Endothelial cell (in vitro differentiated cells): ENCODE results near the gene LAD1. TPM values are rescaled to one million over a fixed set of nuclear protein-coding genes. Genes with fewer than 3 reads are reported as not detected.
A peak's percentile ranks its signal among the peaks of the same experiment; 100 is the strongest.

ENCODE experiments used
- DNase-seq: peaks from one replicate; pipeline ENCODE4 v3.0.0; 2021; ENCODE audit warnings: low spot score
- H3K27ac Mint-ChIP-seq: one replicate; pipeline ENCODE4 v1.8.0; 2021; ENCODE audit warnings: mixed read lengths, inconsistent platforms; ENCODE audit not compliant: unreplicated experiment
- H3K27me3 Mint-ChIP-seq: one replicate; pipeline ENCODE4 v1.8.0; 2021; ENCODE audit warnings: mild to moderate bottlenecking, moderate library complexity, mixed read lengths, inconsistent platforms; ENCODE audit not compliant: unreplicated experiment
- H3K36me3 Mint-ChIP-seq: one replicate; pipeline ENCODE4 v1.8.0; 2021; ENCODE audit warnings: mild to moderate bottlenecking, low read depth, mixed read lengths, inconsistent platforms; ENCODE audit not compliant: unreplicated experiment
- H3K4me1 Mint-ChIP-seq: one replicate; pipeline ENCODE4 v1.8.0; 2021; ENCODE audit warnings: mild to moderate bottlenecking, mixed read lengths, inconsistent platforms; ENCODE audit not compliant: unreplicated experiment
- H3K4me3 Mint-ChIP-seq: one replicate; pipeline ENCODE4 v1.8.0; 2021; ENCODE audit warnings: mild to moderate bottlenecking, mixed read lengths, inconsistent platforms; ENCODE audit not compliant: unreplicated experiment
- H3K9me3 Mint-ChIP-seq: one replicate; pipeline ENCODE4 v1.8.0; 2021; ENCODE audit warnings: mixed read lengths, inconsistent platforms; ENCODE audit not compliant: unreplicated experiment
- total RNA-seq: library from RNA; stranded (reverse); fragmentation: NEBNext Ultra II Directional; extraction: Animal tissue kit (Norgen Biotek cat#: 25700); gene quantifications from one replicate; pipeline ENCODE4 v1.2.1, GENCODE V29; 2021; ENCODE audit not compliant: unreplicated experiment
- TF ChIP-seq, protein P1 (sequence below): fragments of 200-600 bp; sonication (generic); IDR thresholded peaks from one replicate; pipeline ENCODE4 v1.5.0; 2021; ENCODE audit warnings: antibody characterized with exemption; ENCODE audit not compliant: unreplicated experiment

LAD1 gene
- total RNA-seq, 1 donor from 2014 or later: 0.59 TPM

DNA sequence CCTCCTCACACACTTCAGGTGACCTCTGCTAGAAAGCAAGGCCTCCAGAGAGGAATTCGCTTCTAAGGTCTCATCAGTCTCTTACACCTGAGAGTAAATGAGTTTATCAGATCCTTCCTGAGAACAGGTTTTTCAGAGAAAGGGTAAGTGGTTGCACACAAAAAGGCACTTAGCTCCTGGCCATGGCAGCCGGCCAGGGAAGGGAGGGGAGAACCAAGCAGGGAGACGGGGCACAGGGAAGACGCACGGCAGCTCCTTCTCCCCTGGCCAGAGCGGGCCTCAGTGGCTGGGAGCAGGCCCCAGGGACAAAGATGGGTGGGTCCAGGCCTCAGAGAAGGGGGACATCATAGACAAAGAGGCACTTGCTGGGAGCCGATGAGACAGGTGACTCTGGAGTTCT, 18.0 kb downstream of the LAD1 start:
- H3K27ac Mint-ChIP-seq: no peak overlapping the region
- no peak for DNase-seq
- H3K9me3 Mint-ChIP-seq: no peaks in the 10 kb centered on the region
- H3K4me3 Mint-ChIP-seq: no peak overlapping the region
- H3K4me1 Mint-ChIP-seq: no peaks in the 10 kb centered on the region
- TF ChIP-seq, protein P1, sequence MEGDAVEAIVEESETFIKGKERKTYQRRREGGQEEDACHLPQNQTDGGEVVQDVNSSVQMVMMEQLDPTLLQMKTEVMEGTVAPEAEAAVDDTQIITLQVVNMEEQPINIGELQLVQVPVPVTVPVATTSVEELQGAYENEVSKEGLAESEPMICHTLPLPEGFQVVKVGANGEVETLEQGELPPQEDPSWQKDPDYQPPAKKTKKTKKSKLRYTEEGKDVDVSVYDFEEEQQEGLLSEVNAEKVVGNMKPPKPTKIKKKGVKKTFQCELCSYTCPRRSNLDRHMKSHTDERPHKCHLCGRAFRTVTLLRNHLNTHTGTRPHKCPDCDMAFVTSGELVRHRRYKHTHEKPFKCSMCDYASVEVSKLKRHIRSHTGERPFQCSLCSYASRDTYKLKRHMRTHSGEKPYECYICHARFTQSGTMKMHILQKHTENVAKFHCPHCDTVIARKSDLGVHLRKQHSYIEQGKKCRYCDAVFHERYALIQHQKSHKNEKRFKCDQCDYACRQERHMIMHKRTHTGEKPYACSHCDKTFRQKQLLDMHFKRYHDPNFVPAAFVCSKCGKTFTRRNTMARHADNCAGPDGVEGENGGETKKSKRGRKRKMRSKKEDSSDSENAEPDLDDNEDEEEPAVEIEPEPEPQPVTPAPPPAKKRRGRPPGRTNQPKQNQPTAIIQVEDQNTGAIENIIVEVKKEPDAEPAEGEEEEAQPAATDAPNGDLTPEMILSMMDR: no peak
- H3K27me3 Mint-ChIP-seq: peaks cover 5% of the 10 kb centered on the region
- H3K36me3 Mint-ChIP-seq: no peaks in the 10 kb centered on the region

DNA sequence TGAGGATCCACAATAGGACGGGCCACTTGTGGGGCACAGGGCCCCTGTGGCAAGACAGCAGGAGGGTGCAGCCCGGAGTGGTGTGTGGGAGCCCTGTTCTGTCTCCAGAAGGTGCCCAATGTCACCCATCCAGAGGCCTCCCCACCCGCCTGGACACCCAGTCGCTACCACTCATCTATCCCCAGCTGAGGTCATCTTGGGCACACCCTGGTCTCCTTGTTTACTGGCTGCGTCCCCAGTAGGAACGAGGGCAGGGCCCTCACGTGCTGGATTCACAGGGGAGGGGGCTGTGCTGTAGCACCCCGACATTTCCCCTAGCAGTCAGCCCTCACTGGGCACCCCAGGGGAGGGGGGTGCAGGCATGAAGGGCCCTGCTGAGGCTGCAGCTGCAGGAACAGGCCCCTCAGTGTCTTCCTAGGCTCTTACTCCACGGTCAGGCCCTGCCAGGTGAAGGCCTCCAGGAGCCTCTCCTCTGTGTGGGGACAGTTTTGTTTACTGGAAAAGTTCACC, 19.3 kb downstream of the LAD1 start:
- no peaks in the 10 kb centered on the region for H3K9me3 Mint-ChIP-seq
- no peak for DNase-seq
- H3K4me1 Mint-ChIP-seq: no peaks in the 10 kb centered on the region
- H3K4me3 Mint-ChIP-seq: no peak overlapping the region
- H3K27ac Mint-ChIP-seq: no peak overlapping the region
- H3K36me3 Mint-ChIP-seq: no peaks in the 10 kb centered on the region
- peaks cover 6% of the 10 kb centered on the region for H3K27me3 Mint-ChIP-seq
- TF ChIP-seq, protein P1: no peak

DNA sequence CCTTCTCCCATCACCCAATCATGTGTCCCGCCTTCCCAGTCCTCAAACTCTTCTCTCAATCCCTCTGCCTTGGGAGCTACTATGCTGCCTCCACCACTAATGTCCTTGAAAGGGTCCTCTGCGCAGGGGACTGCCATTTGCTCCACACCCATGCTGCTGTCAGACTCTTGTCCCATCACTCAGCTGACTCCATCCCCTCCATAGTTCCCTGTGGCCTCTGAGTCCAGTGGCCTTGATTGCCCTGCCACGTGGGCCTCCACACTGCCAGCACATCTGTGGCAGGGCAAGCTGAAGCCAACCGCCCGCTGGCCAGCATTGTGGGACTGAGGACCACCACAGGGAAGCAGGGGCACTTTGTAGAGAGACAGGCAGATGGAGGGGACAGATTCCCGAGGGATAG, 20.3 kb downstream of the LAD1 start:
- Mint-ChIP-seq H3K4me1 (no peaks in the 10 kb centered on the region), H3K36me3 (no peaks in the 10 kb centered on the region), H3K27ac (no peak overlapping the region), H3K9me3 (no peaks in the 10 kb centered on the region), H3K27me3 (peaks cover 6% of the 10 kb centered on the region), H3K4me3 (no peak overlapping the region)
- TF ChIP-seq, protein P1: no peak
- no peak for DNase-seq

DNA sequence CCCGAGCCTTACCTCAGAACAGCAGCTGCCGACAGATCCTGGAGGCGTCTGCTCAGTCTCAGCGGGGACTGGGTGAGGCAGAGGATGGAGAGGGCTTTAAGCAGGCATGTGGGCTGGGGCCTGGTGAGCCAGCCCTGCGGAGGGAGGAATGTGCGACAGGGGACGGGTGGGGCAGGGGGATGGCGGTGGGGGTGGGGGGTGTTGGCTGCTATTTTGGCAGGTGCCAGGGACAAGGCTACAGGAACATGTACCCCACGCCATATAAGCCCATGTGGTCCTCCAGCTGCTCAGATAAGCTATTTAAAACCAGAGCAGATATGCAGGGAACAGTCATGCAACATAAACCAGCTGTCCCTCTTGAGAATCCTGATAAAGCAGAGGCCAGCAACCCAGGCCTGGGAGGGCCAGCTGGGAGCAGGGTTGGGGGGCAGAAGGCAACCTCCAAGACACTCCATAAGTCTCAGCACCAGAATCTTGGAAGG, 21.5 kb downstream of the LAD1 start, which contains the start of gene TNNT2:
Gene TNNT2, minus strand, starts transcription at position 70 of the 482 bp plus-strand sequence. CDS start 4,426 bp downstream, outside the sequence.
- peaks cover 6% of the 10 kb centered on the region for H3K27me3 Mint-ChIP-seq
- H3K4me1 Mint-ChIP-seq: no peaks in the 10 kb centered on the region
- no peaks in the 10 kb centered on the region for H3K36me3 Mint-ChIP-seq
- H3K27ac Mint-ChIP-seq: no peak within 1 kb of the TSS
- TF ChIP-seq, protein P1: no peak
- H3K4me3 Mint-ChIP-seq: no peak within 1 kb of the TSS
- no peaks in the 10 kb centered on the region for H3K9me3 Mint-ChIP-seq
- DNase-seq: no peak

DNA sequence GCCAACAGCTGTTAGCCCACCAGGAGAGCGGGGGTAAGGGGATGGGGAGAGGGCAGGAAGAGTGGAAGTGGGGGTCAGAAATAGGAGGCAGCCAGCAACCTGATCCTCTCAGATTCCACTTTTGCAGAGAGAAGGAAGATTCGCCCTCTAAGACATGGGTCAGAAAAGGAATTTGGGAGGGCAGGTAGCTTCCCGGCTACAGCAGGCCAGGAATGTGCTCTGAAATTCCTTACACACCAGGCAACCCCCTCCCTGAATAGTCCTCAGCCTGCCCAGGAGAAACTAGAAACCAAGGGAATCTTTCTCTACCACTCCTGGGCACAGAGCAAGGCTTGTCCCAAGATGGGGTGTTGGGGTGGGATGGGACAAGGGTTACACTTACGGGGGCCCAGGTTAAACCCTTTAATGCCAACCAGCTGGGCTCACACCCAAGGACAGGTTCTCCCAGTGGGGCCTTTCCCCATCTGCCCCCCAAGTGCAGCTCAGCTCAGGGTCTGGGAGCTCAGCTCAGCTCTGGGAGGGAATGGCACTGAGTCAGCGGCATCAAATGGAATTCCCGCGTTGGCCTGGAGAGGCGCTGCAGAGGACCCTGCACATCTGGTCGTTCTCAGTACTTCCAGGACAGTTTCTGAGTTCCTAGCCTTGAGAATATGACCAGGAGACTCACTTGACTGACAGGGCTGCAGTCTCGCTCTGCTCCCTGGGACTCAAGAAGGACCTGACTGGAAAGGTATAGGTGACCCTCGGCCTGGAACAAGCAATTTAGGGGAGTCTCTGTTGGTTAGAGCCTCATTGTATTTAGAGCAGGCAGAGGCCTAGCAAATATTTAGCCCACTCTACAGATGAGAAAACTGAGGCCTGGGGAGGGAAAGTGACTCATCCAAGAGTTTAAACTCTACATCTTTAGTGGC, 22.4 kb downstream of the LAD1 start:
- TF ChIP-seq, protein P1: peak; percentile 62
- H3K4me3 Mint-ChIP-seq: no peak overlapping the region

More for the DNA sequence above, 22.4 kb downstream of the LAD1 start:
- peak; percentile 78 for DNase-seq
- no peak overlapping the region for H3K27ac Mint-ChIP-seq
- H3K27me3 Mint-ChIP-seq: peaks cover 5% of the 10 kb centered on the region
- H3K36me3 Mint-ChIP-seq: no peaks in the 10 kb centered on the region
- H3K4me1 Mint-ChIP-seq: peaks cover 7% of the 10 kb centered on the region
- no peaks in the 10 kb centered on the region for H3K9me3 Mint-ChIP-seq
